A549 (cell line): ENCODE data around the gene DOC2B. TPM values are rescaled to one million over a fixed set of nuclear protein-coding genes. Genes with fewer than 3 reads are reported as not detected.

Source experiments
- ATAC-seq, 2 experiments: fragments of 200-7000 bp in 1 of 2; fragments of >200 bp in 1 of 2; cut with Nextera tagmentation in 1 of 2; cut with Tn5 transposase in 1 of 2; 3 replicates each; pipeline versions ENCODE4 v1.8.0 to v1.9.1; 2018 to 2020; ENCODE audit warnings: mild to moderate bottlenecking in 1 of 2, moderate library complexity in 1 of 2
- CTCF ChIA-PET: fragments of 300-600 bp; sonication (Branson Sonifier 250); formaldehyde crosslinking; extraction: SDS; loops from one replicate; lab custom pipeline; 2021; ENCODE audit warnings: antibody characterized with exemption, inconsistent platforms; lab: Yijun Ruan, JAX
- POLR2A ChIA-PET: fragments of 350-600 bp; formaldehyde crosslinking; extraction: SDS; loops from one replicate; lab custom pipeline; 2021; ENCODE audit warnings: antibody characterized with exemption, inconsistent platforms; lab: Yijun Ruan, JAX
- DNase-seq, 2 experiments: peaks; one replicate each; pipeline versions ENCODE4 v3.0.0 to v3.0.0-alpha.2; 2011 to 2016; ENCODE audit warnings: low read depth in 1 of 2, low spot score in 1 of 2
- FAIRE-seq: peaks from 2 replicates; lab custom pipeline; 2011; peaks lifted over from hg19 to GRCh38; lab: Jason Lieb, UNC
- H3K27ac ChIP-seq, 2 experiments: fragments of >200 bp; sonication (Bioruptor Twin); formaldehyde crosslinking; 3 replicates each; pipeline ENCODE4 v1.5.1; 2016 to 2017
- H3K4me1 ChIP-seq: fragments of >200 bp; sonication (Bioruptor Twin); formaldehyde crosslinking; 3 replicates; pipeline ENCODE4 v1.6.1; 2016
- H3K4me2 ChIP-seq: fragments of >200 bp; sonication (Bioruptor Twin); formaldehyde crosslinking; 3 replicates; pipeline ENCODE4 v1.6.1; 2016
- H3K4me3 ChIP-seq: fragments of >200 bp; sonication (Bioruptor Twin); formaldehyde crosslinking; 3 replicates; pipeline ENCODE4 v1.5.1; 2016
- H3K9me3 ChIP-seq: fragments of >200 bp; sonication (Bioruptor Twin); formaldehyde crosslinking; 3 replicates; pipeline ENCODE4 v1.6.1; 2016
- CHD2 ChIP-seq: fragments of 150-350 bp; IDR thresholded peaks from 2 replicates; pipeline ENCODE4 v1.6.1; 2014; ENCODE audit warnings: low read length; ENCODE audit not compliant: partially characterized antibody
- CHD4 ChIP-seq: fragments of 200-600 bp; sonication (generic); IDR thresholded peaks from 2 replicates; pipeline ENCODE4 v1.6.1; 2016; ENCODE audit warnings: antibody characterized with exemption, mild to moderate bottlenecking, borderline replicate concordance
- CTCF ChIP-seq: fragments of >200 bp; sonication (Bioruptor Twin); formaldehyde crosslinking; IDR thresholded peaks from 3 replicates; pipeline ENCODE4 v1.5.1; 2016
- EHF ChIP-seq: fragments of 250-450 bp; sonication (Bioruptor Pico); IDR thresholded peaks from 2 replicates; pipeline ENCODE4 v1.5.0; 2020; ENCODE audit warnings: mild to moderate bottlenecking
- EP300 ChIP-seq, 2 experiments: fragments of >200 bp; sonication (Bioruptor Twin); formaldehyde crosslinking; IDR thresholded peaks; 2 replicates in 1 of 2; 3 replicates in 1 of 2; pipeline ENCODE4 v1.6.1; 2016 to 2017
- FOXS1 ChIP-seq: fragments of 250-450 bp; sonication (Bioruptor Pico); IDR thresholded peaks from 2 replicates; pipeline ENCODE4 v1.5.0; 2020; ENCODE audit warnings: mild to moderate bottlenecking, moderate library complexity
- HOXB13 ChIP-seq: fragments of 250-450 bp; sonication (Bioruptor Pico); IDR thresholded peaks from 2 replicates; pipeline ENCODE4 v1.5.0; 2020; ENCODE audit warnings: low read depth, mild to moderate bottlenecking, moderate library complexity
- HOXB5 ChIP-seq: fragments of 250-450 bp; sonication (Bioruptor Pico); IDR thresholded peaks from 2 replicates; pipeline ENCODE4 v1.5.0; 2020; ENCODE audit warnings: mild to moderate bottlenecking, moderate library complexity
- MYC ChIP-seq: IDR thresholded peaks from 2 replicates; pipeline ENCODE4 v1.6.1; 2012; ENCODE audit warnings: mild to moderate bottlenecking, inconsistent platforms, low read length, improper control_type of control experiment, borderline replicate concordance
- NFE2L2 ChIP-seq: fragments of 150-350 bp; conservative IDR thresholded peaks from 2 replicates; pipeline ENCODE4 v1.6.1; 2014; ENCODE audit warnings: low read length
- NPAS2 ChIP-seq: fragments of 250-450 bp; sonication (Bioruptor Pico); IDR thresholded peaks from 2 replicates; pipeline ENCODE4 v1.8.0; 2022; ENCODE audit warnings: mild to moderate bottlenecking, moderate library complexity, borderline replicate concordance
- NR3C1 ChIP-seq: fragments of >200 bp; sonication (Bioruptor Twin); formaldehyde crosslinking; IDR thresholded peaks from 3 replicates; pipeline ENCODE4 v1.6.1; 2017
- PHF8 ChIP-seq: fragments of 200-600 bp; sonication (generic); IDR thresholded peaks from 2 replicates; pipeline ENCODE4 v1.6.1; 2016; ENCODE audit warnings: low read depth, mild to moderate bottlenecking, antibody characterized with exemption, moderate library complexity, borderline replicate concordance
- POLR2A ChIP-seq: IDR thresholded peaks from 2 replicates; pipeline ENCODE4 v1.6.1; 2012; ENCODE audit warnings: mild to moderate bottlenecking, low read length
- RAD21 ChIP-seq, 2 experiments: fragments of >200 bp in 1 of 2; sonication (Bioruptor Twin) in 1 of 2; formaldehyde crosslinking in 1 of 2; IDR thresholded peaks in 1 of 2; conservative IDR thresholded peaks in 1 of 2; 2 replicates in 1 of 2; 3 replicates in 1 of 2; pipeline ENCODE4 v1.6.1; 2012 to 2018; ENCODE audit warnings: inconsistent platforms in 1 of 2
- RCOR1 ChIP-seq: fragments of 150-350 bp; IDR thresholded peaks from 2 replicates; pipeline ENCODE4 v1.6.1; 2014; ENCODE audit warnings: antibody characterized with exemption, low read length, low read depth
- RFX5 ChIP-seq: fragments of 450-650 bp; IDR thresholded peaks from 2 replicates; pipeline ENCODE4 v1.7.1; 2014; ENCODE audit warnings: antibody characterized with exemption, mild to moderate bottlenecking, moderate library complexity
- SMC3 ChIP-seq: fragments of >200 bp; sonication (Bioruptor Twin); formaldehyde crosslinking; IDR thresholded peaks from 3 replicates; pipeline ENCODE4 v1.6.1; 2018; ENCODE audit warnings: inconsistent platforms
- SREBF2 ChIP-seq: fragments of 450-650 bp; IDR thresholded peaks from 2 replicates; pipeline ENCODE4 v1.6.1; 2014; ENCODE audit warnings: mild to moderate bottlenecking, moderate library complexity
- TFCP2L1 ChIP-seq: fragments of 250-450 bp; sonication (Bioruptor Pico); IDR thresholded peaks from 2 replicates; pipeline ENCODE4 v1.5.0; 2021; ENCODE audit warnings: mild to moderate bottlenecking
- TP53 ChIP-seq: fragments of 250-450 bp; sonication (Bioruptor Pico); IDR thresholded peaks from 2 replicates; pipeline ENCODE4 v1.5.0; 2021; ENCODE audit warnings: mild to moderate bottlenecking, moderate library complexity
- USF2 ChIP-seq: fragments of 450-650 bp; IDR thresholded peaks from 2 replicates; pipeline ENCODE4 v1.6.1; 2014; ENCODE audit warnings: antibody characterized with exemption
- WGBS: methylation state at CpG from one replicate; pipeline ENCODE4 v1.1.6; 2017; ENCODE audit errors: missing lambda C conversion rate; 5-methylcytosine and 5-hydroxymethylcytosine counted together
- polyA plus RNA-seq, 4 experiments: library from polyadenylated mRNA; depleted of rRNA in 3 of 4; stranded (reverse); fragments of >200 nt; fragmentation: RNase III in 1 of 4; extraction: RNeasy Plus Mini Kit Qiagen cat#74134 plus additional on column Dnase treatment in 1 of 4; gene quantifications; 2 replicates in 3 of 4; 3 replicates in 1 of 4; pipeline ENCODE4 v1.2.3, GENCODE V29; 2011 to 2017
- TF ChIP-seq, protein P1 (sequence below): fragments of 200-600 bp; sonication (generic); IDR thresholded peaks from 2 replicates; pipeline ENCODE4 v1.6.1; 2016; ENCODE audit warnings: antibody characterized with exemption, mild to moderate bottlenecking, moderate library complexity
- TF ChIP-seq, protein P2 (sequence below): fragments of >200 bp; sonication (Bioruptor Twin); formaldehyde crosslinking; IDR thresholded peaks from 3 replicates; pipeline ENCODE4 v1.6.1; 2016
- TF ChIP-seq, protein P3 (sequence below): IDR thresholded peaks from 2 replicates; pipeline ENCODE4 v1.6.1; 2012; ENCODE audit warnings: low read depth, borderline replicate concordance

DOC2B gene
- polyA plus RNA-seq, 2 of the 4 experiments (the other 2 are of a cell fraction): 0.27 to 1.6 TPM

- CTCF ChIA-PET: interaction anchor here (0.6 to 5.2 kb wide), 5 partner anchors 8 to 235 kb away, joined by 3 to 44 read pairs (median 4); no protein-coding TSS in a partner anchor
- no peak overlapping the region for H3K4me2 ChIP-seq
- ATAC-seq (no peak), DNase-seq (no peak), FAIRE-seq (no peak)
- H3K4me1 ChIP-seq: no peaks in the 10 kb centered on the region
- POLR2A ChIA-PET: no interaction called here
- no peaks in the 10 kb centered on the region for H3K9me3 ChIP-seq
- no peak overlapping the region for H3K4me3 ChIP-seq
- TF ChIP-seq TFCP2L1 (CRISPR knock-in tag) (no peak), SREBF2 (no peak), MYC (no peak), TP53 (CRISPR knock-in tag) (no peak), HOXB5 (CRISPR knock-in tag) (no peak), CHD2 (no peak), EP300 (IDR thresholded peaks at IDR 0.05) (no peak), NPAS2 (CRISPR knock-in tag) (no peak)
- TF ChIP-seq, protein P1, sequence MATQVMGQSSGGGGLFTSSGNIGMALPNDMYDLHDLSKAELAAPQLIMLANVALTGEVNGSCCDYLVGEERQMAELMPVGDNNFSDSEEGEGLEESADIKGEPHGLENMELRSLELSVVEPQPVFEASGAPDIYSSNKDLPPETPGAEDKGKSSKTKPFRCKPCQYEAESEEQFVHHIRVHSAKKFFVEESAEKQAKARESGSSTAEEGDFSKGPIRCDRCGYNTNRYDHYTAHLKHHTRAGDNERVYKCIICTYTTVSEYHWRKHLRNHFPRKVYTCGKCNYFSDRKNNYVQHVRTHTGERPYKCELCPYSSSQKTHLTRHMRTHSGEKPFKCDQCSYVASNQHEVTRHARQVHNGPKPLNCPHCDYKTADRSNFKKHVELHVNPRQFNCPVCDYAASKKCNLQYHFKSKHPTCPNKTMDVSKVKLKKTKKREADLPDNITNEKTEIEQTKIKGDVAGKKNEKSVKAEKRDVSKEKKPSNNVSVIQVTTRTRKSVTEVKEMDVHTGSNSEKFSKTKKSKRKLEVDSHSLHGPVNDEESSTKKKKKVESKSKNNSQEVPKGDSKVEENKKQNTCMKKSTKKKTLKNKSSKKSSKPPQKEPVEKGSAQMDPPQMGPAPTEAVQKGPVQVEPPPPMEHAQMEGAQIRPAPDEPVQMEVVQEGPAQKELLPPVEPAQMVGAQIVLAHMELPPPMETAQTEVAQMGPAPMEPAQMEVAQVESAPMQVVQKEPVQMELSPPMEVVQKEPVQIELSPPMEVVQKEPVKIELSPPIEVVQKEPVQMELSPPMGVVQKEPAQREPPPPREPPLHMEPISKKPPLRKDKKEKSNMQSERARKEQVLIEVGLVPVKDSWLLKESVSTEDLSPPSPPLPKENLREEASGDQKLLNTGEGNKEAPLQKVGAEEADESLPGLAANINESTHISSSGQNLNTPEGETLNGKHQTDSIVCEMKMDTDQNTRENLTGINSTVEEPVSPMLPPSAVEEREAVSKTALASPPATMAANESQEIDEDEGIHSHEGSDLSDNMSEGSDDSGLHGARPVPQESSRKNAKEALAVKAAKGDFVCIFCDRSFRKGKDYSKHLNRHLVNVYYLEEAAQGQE: no peak
- WGBS: 85% methylated on average over 10 of the region's 10 CpGs
- no peak overlapping the region for H3K27ac ChIP-seq
These were observed 20.0 kb downstream of the DOC2B start for GRCh38 chr17:161481-161880.

DNA sequence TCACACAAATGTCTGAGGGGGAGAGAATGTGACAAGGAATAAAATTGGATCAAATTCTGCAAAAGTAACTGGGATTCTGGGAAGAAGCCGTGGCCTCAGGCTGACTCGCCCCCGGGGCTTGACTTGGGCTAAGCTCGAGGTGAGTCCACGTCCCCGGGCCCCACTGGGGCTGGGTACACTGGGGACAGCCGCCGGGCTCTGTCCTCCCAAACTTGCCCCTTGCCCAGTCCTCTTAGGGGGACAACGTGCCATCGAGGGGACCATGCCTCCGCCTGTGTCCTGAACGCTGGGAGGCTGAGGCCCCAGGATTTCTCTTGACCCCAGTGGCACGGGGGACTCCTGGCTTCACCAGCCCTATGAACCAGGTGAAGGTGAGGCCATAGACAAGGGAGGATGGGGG, 21.1 kb downstream of the DOC2B start:
- H3K27ac ChIP-seq: no peak overlapping the region
- no peak for TF ChIP-seq POLR2A
- TF ChIP-seq NR3C1: no peak
- no peak for TF ChIP-seq NPAS2 (CRISPR knock-in tag)
- TF ChIP-seq, protein P2, sequence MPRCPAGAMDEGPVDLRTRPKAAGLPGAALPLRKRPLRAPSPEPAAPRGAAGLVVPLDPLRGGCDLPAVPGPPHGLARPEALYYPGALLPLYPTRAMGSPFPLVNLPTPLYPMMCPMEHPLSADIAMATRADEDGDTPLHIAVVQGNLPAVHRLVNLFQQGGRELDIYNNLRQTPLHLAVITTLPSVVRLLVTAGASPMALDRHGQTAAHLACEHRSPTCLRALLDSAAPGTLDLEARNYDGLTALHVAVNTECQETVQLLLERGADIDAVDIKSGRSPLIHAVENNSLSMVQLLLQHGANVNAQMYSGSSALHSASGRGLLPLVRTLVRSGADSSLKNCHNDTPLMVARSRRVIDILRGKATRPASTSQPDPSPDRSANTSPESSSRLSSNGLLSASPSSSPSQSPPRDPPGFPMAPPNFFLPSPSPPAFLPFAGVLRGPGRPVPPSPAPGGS: no peak
- no peak for TF ChIP-seq FOXS1
- no peak for TF ChIP-seq SMC3
- TF ChIP-seq, protein P3, sequence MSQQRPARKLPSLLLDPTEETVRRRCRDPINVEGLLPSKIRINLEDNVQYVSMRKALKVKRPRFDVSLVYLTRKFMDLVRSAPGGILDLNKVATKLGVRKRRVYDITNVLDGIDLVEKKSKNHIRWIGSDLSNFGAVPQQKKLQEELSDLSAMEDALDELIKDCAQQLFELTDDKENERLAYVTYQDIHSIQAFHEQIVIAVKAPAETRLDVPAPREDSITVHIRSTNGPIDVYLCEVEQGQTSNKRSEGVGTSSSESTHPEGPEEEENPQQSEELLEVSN: no peak
- TF ChIP-seq EHF (CRISPR knock-in tag): no peak
- no peak for TF ChIP-seq CTCF
- no peak for TF ChIP-seq USF2
- no peak for TF ChIP-seq CHD2
- TF ChIP-seq RFX5: no peak
- no peak for TF ChIP-seq HOXB13 (CRISPR knock-in tag)
- no peak for TF ChIP-seq PHF8
- no peak for TF ChIP-seq CHD4
- no peak for TF ChIP-seq NFE2L2
- TF ChIP-seq SREBF2: no peak
- TF ChIP-seq RCOR1: no peak
- TF ChIP-seq RAD21 (conservative IDR thresholded peaks at IDR 0.05 in 1 of 2, IDR thresholded peaks at IDR 0.05 in 1 of 2): no peak
- H3K4me2 ChIP-seq: no peak overlapping the region
- 71% methylated on average over 12 of the region's 13 CpGs for WGBS
- DNase-seq: no peak
- no peaks in the 10 kb centered on the region for H3K9me3 ChIP-seq
- POLR2A ChIA-PET: no interaction called here
- CTCF ChIA-PET: no interaction called here
- H3K4me1 ChIP-seq: no peaks in the 10 kb centered on the region
- no peak for FAIRE-seq
- no peak for ATAC-seq
- H3K4me3 ChIP-seq: no peak overlapping the region
